Esophagus muscularis mucosa (tissue), 4 donors: Measurements from ENCODE around the gene GEN1. TPM values are rescaled to one million over a fixed set of nuclear protein-coding genes. Genes with fewer than 3 reads are reported as not detected.

Source experiments
- DNase-seq: peaks from one replicate; pipeline ENCODE4 v3.0.0-alpha.2; 2017; ENCODE audit errors: extremely low spot score
- H3K27ac ChIP-seq, 4 donors: fragments of 200-600 bp; sonication (generic); replicated peaks in 1 of 4; 1 replicate in 3 of 4; 2 replicates in 1 of 4; pipeline ENCODE4 v1.5.1; 2016 to 2019; ENCODE audit warnings: mild to moderate bottlenecking in 1 of 4
- H3K27me3 ChIP-seq, 4 donors: fragments of 200-600 bp; sonication (generic); one replicate each; pipeline versions ENCODE4 v1.5.1 to v1.6.0; 2016 to 2019
- H3K36me3 ChIP-seq, 4 donors: fragments of 200-600 bp; sonication (generic); one replicate each; pipeline ENCODE4 v1.5.1; 2016 to 2019
- H3K4me1 ChIP-seq, 4 donors: fragments of 200-600 bp; sonication (generic); one replicate each; pipeline ENCODE4 v1.5.1; 2016 to 2019
- H3K4me3 ChIP-seq, 4 donors: fragments of 200-600 bp; sonication (generic); 1 replicate in 2 of 4; 2 replicates in 2 of 4; pipeline ENCODE4 v1.5.1; 2016 to 2019; ENCODE audit warnings: mild to moderate bottlenecking in 4 of 4, moderate library complexity in 1 of 4
- H3K9me3 ChIP-seq, 4 donors: fragments of 200-600 bp; sonication (generic); 1 replicate in 3 of 4; 2 replicates in 1 of 4; pipeline ENCODE4 v1.5.1; 2016 to 2019
- CTCF ChIP-seq, 3 experiments: fragments of 200-600 bp in 2 of 3; fragments of 450-650 bp in 1 of 3; sonication (generic) in 2 of 3; IDR thresholded peaks; one replicate each; pipeline ENCODE4 v1.5.1; 2017 to 2019; ENCODE audit warnings: antibody characterized with exemption in 3 of 3, mild to moderate bottlenecking in 2 of 3, moderate library complexity in 1 of 3
- EP300 ChIP-seq: sonication (generic); formaldehyde crosslinking; IDR thresholded peaks from one replicate; pipeline ENCODE4 v1.6.1; 2017; ENCODE audit warnings: antibody characterized with exemption
- POLR2A ChIP-seq: fragments of 450-650 bp; IDR thresholded peaks from one replicate; pipeline ENCODE4 v1.6.1; 2017; ENCODE audit warnings: antibody characterized with exemption, moderate library complexity, mild to moderate bottlenecking, low read depth
- POLR2AphosphoS5 ChIP-seq, 2 donors: sonication (generic); formaldehyde crosslinking; IDR thresholded peaks; one replicate each; pipeline ENCODE4 v1.6.1; 2017; ENCODE audit warnings: antibody characterized with exemption in 2 of 2
- WGBS: methylation state at CpG from one replicate; pipeline ENCODE4 v1.1.5; 2018; 5-methylcytosine and 5-hydroxymethylcytosine counted together
- intact Hi-C: fragments of 100-400 bp; cut with DNase I; formaldehyde crosslinking; loops from one replicate; pipeline ENCODE4 v1.15.1; 2023
- total RNA-seq, 4 donors: library from RNA; depleted of rRNA; stranded (reverse); fragments of >200 nt; gene quantifications; one replicate each; pipeline versions ENCODE4 v1.1.0 to v1.2.1, GENCODE V29; 2016

Gene GEN1
- total RNA-seq, 4 donors from 2014 or later: 1.2 to 7.3 (median 3.2) TPM

- 77% methylated on average over 2 of the region's 2 CpGs for WGBS
- Histone ChIP-seq H3K36me3 (peaks cover 0 to 4% (median 0%) of the 10 kb centered on the region in 4 donors), H3K4me1 (no peaks in the 10 kb centered on the region), H3K27me3 (no peaks in the 10 kb centered on the region), H3K9me3 (no peaks in the 10 kb centered on the region), H3K27ac (no peak overlapping the region), H3K4me3 (no peak overlapping the region)
- DNase-seq: no peak
- intact Hi-C loops: no loop called here
- TF ChIP-seq POLR2AphosphoS5 (IDR thresholded peaks at IDR 0.05) (no peak), EP300 (no peak), POLR2A (no peak), CTCF (IDR thresholded peaks at IDR 0.05) (no peak)
Measured at GRCh38 chr2:17765398-17765797, 11.5 kb downstream of the GEN1 start.

- Histone ChIP-seq H3K27ac (no peak overlapping the region), H3K36me3 (peaks cover 0 to 4% (median 2%) of the 10 kb centered on the region in 4 donors), H3K4me3 (no peak overlapping the region), H3K4me1 (no peaks in the 10 kb centered on the region), H3K9me3 (no peaks in the 10 kb centered on the region), H3K27me3 (no peaks in the 10 kb centered on the region)
- intact Hi-C loops: no loop called here
- TF ChIP-seq POLR2AphosphoS5 (IDR thresholded peaks at IDR 0.05): no peak
- TF ChIP-seq EP300: no peak
- no peak for TF ChIP-seq POLR2A
- no peak for TF ChIP-seq CTCF (IDR thresholded peaks at IDR 0.05)
- DNase-seq: no peak
- WGBS: 91% methylated on average over 4 of the region's 4 CpGs
Measured at GRCh38 chr2:17768894-17769293, 15.0 kb downstream of the GEN1 start.

DNA sequence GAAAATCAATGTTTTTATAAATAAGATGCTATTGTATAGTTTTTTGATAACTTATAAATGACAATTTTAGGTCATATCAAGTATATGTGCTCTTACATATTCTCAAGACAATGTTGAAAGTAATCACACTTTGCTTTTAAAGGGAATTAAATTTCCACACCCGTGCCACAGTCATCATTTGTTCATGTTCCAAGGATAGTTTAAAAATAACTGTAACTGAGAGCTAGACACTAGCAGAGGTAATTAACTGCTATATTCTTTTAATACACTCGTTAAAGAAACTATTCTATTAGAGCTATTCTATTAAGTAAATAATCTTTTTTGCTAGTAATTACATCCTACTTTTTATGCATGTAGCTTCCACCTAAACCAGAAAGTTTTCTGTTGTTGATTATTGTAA lies 18.0 kb downstream of the GEN1 start:
- H3K27ac ChIP-seq: no peak overlapping the region
- H3K9me3 ChIP-seq: no peaks in the 10 kb centered on the region
- no peak overlapping the region for H3K4me3 ChIP-seq
- TF ChIP-seq CTCF (IDR thresholded peaks at IDR 0.05) (no peak), POLR2AphosphoS5 (IDR thresholded peaks at IDR 0.05) (no peak), POLR2A (no peak), EP300 (no peak)
- no peaks in the 10 kb centered on the region for H3K4me1 ChIP-seq
- intact Hi-C loops: no loop called here
- DNase-seq: no peak
- WGBS: 90% methylated on average over 2 of the region's 2 CpGs
- H3K27me3 ChIP-seq: no peaks in the 10 kb centered on the region
- H3K36me3 ChIP-seq: peaks cover 0 to 8% (median under 1%) of the 10 kb centered on the region in 4 donors

DNA sequence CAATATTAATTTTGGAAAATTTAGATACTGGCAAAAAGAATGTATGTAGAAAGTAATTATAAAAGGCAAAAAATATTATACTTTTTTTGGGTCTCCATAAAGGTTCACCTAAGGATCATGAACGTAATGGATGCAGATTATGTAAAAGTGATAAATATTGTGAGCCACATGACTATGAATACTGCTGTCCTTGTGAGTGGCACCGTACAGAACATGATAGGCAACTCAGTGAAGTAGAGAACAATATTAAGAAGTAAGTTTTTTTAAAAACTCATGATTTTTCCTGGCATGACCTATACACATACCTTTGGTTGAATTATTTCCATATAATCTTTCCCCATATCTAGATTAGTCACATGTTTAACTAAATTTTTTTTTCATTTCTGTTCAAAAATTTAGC lies 18.6 kb downstream of the GEN1 start:
- H3K9me3 ChIP-seq: no peaks in the 10 kb centered on the region
- TF ChIP-seq CTCF (IDR thresholded peaks at IDR 0.05) (no peak), EP300 (no peak), POLR2A (no peak), POLR2AphosphoS5 (IDR thresholded peaks at IDR 0.05) (no peak)
- no peak overlapping the region for H3K4me3 ChIP-seq
- peaks cover 0 to 8% (median 0%) of the 10 kb centered on the region in 4 donors for H3K36me3 ChIP-seq
- no peak for DNase-seq
- intact Hi-C loops: no loop called here
- no peaks in the 10 kb centered on the region for H3K4me1 ChIP-seq
- no peak overlapping the region for H3K27ac ChIP-seq
- H3K27me3 ChIP-seq: no peaks in the 10 kb centered on the region
- WGBS: 89% methylated on average over 2 of the region's 2 CpGs

- no peaks in the 10 kb centered on the region for H3K9me3 ChIP-seq
- H3K4me1 ChIP-seq: no peaks in the 10 kb centered on the region
- H3K4me3 ChIP-seq: no peak overlapping the region
- DNase-seq: no peak
- H3K27ac ChIP-seq: no peak overlapping the region
- H3K36me3 ChIP-seq: peaks cover 0 to 17% (median 1%) of the 10 kb centered on the region in 4 donors
- TF ChIP-seq EP300 (no peak), CTCF (IDR thresholded peaks at IDR 0.05) (no peak), POLR2A (no peak), POLR2AphosphoS5 (IDR thresholded peaks at IDR 0.05) (no peak)
- H3K27me3 ChIP-seq: no peaks in the 10 kb centered on the region
- intact Hi-C loops: no loop called here
- 88% methylated on average over 1 of the region's 1 CpG for WGBS
Measured at GRCh38 chr2:17780546-17780945, 26.6 kb downstream of the GEN1 start.
